ENCODE measurements around the gene RREB1.

RREB1 gene

DNA sequence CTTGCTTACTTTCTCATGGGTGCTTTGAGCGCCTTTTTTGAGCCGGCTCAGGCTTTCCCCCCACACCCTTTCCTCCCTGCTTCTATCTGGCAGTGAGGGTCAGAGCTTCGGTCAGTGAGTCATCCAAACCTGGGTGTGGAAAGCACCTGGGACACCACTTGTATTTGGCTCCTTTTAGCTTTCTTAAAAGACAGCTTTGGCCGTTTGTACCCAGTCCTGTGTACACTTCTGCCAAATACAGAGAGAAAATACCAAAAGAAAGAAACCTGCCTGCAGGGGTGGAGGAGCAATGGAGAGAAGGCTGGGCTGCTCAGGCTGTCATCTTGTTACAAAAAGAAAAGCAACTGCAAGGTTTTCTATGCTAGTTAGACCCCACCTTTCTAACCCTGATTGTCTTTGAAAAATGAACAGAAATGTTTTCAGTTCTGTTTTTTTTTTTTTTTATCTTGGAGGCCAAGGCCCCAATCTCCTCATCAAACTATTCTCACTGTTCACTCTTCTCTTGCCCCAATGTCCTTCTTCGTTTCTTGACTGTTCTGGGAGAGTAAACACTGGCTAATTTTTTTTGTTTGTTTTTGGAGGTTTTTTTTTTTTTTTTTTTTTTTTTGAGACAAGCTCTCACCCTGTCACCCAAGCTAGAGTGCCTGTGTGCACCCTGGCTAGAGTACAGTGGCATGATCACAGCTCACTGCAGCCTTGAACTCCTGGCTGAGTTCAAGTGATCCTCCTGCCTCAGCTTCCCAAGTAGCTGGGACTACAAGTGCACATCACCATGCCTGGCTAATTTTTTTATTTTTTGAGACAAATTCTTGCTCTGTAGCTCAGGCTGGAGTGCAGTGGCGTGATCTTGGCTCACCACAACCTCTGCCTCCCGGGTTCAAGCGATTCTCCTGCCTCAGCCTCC, 128.8 kb downstream of the RREB1 start:
- no peak for DNase-seq (ENCODE audit: extremely low read depth, low read depth)
- TF ChIP-seq, protein P1, sequence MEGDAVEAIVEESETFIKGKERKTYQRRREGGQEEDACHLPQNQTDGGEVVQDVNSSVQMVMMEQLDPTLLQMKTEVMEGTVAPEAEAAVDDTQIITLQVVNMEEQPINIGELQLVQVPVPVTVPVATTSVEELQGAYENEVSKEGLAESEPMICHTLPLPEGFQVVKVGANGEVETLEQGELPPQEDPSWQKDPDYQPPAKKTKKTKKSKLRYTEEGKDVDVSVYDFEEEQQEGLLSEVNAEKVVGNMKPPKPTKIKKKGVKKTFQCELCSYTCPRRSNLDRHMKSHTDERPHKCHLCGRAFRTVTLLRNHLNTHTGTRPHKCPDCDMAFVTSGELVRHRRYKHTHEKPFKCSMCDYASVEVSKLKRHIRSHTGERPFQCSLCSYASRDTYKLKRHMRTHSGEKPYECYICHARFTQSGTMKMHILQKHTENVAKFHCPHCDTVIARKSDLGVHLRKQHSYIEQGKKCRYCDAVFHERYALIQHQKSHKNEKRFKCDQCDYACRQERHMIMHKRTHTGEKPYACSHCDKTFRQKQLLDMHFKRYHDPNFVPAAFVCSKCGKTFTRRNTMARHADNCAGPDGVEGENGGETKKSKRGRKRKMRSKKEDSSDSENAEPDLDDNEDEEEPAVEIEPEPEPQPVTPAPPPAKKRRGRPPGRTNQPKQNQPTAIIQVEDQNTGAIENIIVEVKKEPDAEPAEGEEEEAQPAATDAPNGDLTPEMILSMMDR (IDR thresholded peaks at IDR 0.05; ENCODE audit: low read depth, low read length) = no peak

DNA sequence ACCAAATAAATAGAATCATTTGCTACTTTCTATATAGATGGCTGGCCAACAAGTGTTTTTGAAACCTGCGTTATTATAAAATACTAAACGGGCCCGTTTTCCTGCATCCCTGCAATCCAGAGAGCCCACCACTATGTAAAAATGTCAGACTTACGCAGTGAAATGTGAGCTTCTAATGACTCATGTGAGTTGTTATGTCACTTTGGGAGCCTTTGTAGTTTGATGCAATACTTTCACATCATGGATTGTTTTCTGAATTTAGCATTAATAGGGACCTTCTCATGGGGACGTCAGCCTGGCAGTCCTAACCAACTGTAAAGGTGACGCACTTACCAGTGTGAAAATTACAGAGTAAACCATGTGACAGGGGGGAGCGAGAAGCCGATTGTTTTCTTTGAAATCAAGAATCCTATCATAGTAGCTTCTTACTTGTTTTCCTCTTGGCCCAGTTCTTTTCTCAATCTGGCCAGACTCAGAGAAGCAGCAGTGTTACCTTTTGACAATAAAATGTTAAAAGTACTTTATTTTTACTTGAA, 130.0 kb downstream of the RREB1 start:
- no peak for DNase-seq (ENCODE audit: extremely low read depth, low read depth)
- TF ChIP-seq, protein P1 (IDR thresholded peaks at IDR 0.05; ENCODE audit: low read depth, low read length) = no peak

DNA sequence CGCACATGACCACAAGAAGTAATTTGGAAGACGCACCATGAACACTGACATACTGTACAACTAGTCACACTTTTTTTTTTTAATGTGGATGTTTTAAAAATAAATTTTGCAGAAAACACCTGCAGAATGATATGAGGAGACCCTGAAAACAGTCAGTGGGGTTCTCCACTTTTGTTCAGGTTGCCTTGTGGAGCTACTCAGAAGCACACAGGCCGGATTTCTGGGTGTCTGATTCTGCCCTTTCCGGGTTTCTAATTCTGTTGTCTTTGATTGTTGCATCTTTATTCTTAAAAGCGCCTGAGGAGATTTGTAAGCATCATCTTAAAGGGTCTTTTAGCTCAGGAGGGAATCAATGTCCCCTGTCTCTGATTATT, 130.8 kb downstream of the RREB1 start:
- TF ChIP-seq, protein P1 (IDR thresholded peaks at IDR 0.05; ENCODE audit: low read depth, low read length) = no peak

DNA sequence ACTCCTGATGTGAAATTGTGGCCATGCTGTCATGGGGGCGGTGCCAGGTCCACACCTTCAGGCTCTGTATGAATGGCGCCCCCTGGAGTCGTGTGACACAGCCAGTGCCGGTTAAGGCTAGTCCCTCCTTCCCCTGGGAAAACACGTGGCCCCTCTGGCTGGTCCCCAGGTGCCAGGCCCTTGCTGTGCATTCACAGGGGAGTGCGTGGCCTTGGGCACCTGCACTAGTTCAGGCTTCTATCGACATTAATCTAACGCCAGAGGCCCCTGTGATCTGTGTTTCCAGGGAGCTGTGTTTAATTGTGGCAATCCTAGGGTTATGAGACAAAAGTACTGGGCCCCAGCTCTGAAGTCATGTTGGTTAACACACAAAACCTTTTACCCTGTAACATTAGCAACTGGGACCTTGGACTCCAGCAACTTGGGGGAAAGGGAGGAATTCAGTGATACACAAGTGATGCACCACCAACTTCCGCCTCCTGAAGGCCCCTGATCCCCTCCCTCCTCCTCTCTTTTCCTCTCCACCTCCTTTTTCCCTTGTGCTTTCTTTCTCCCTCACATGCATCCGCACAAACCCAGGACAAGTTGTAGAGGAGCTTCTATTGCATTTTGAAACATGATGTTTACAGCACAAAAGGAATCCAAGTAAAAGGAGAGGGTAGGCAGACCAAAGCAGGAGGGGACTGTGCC, 131.3 kb downstream of the RREB1 start:
- no peak for DNase-seq (ENCODE audit: extremely low read depth, low read depth)
- TF ChIP-seq, protein P1 (IDR thresholded peaks at IDR 0.05; ENCODE audit: low read depth, low read length) = peak; percentile 53

More for the DNA sequence above, 130.8 kb downstream of the RREB1 start:
- no peak for DNase-seq (ENCODE audit: extremely low read depth, low read depth)

DNA sequence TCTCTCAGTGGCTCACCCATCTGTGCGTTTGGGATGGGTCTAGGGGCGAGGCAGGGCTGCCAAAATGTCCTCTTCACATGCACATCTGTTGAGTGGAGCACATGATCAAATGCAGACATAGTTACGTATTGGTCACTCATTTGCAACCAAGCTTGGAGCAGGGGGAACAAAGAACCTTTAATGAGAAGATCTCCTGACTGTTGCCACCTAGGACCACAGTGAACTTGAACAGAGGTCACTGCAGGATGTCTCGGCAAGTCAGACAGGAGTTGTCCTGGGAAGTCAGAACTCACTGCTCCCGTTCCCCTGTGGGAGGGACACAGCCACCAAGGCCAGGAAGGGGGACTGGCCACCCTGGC, 131.8 kb downstream of the RREB1 start:
- DNase-seq (ENCODE audit: extremely low read depth, low read depth) = no peak
- TF ChIP-seq, protein P1 (IDR thresholded peaks at IDR 0.05; ENCODE audit: low read depth, low read length) = no peak

DNA sequence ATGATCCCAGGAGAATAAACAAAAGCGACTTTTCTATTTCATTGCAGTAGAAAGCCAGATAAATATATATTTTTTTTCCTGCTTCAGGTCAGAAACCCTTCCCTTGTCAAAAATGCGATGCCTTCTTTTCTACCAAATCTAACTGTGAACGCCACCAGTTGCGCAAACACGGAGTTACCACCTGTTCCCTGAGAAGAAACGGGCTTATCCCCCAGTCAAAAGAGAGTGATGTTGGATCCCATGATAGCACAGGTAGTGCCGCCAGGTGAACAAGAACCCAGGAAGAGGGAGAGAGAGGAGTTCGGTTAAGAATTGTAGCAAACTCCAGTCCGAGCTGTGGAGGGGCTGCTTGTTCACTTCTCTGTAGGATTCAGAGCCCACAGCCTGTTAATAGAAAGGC, 132.6 kb downstream of the RREB1 start:
- TF ChIP-seq, protein P1 (IDR thresholded peaks at IDR 0.05; ENCODE audit: low read depth, low read length) = no peak
- no peak for DNase-seq (ENCODE audit: extremely low read depth, low read depth)

DNA sequence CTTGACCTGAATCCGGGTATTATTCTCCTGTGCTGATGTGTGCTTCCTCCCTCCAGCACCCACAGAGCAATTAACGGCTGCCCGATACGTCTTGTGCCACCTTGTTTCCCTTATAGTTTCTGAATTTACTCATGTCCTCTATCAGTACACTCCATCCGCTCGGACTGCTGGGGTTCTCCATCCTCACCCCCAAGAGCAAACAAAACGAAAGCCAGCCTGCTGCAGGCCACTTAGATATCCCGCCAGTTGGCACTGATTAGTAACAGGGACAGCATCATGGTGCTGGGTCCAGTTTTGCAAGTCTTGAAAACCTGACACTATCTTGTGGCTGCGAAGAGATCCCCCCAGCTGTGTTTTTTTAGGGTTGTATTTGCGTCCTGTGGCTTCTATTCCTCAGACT, 133.4 kb downstream of the RREB1 start:
- no peak for DNase-seq (ENCODE audit: extremely low read depth, low read depth)
- TF ChIP-seq, protein P1 (IDR thresholded peaks at IDR 0.05; ENCODE audit: low read depth, low read length) = no peak
